Hematopoietic multipotent progenitor cell treated with erythropoietin and hydrocortisone succinate and interleukin-3 and kit ligand, for 17 days (in vitro differentiated cells): Measurements from ENCODE around the gene SEMA3C.

Source experiments
- DNase-seq: peaks from one replicate; pipeline ENCODE4 v3.0.0-alpha.2; 2015; ENCODE audit warnings: low spot score

SEMA3C gene

DNA sequence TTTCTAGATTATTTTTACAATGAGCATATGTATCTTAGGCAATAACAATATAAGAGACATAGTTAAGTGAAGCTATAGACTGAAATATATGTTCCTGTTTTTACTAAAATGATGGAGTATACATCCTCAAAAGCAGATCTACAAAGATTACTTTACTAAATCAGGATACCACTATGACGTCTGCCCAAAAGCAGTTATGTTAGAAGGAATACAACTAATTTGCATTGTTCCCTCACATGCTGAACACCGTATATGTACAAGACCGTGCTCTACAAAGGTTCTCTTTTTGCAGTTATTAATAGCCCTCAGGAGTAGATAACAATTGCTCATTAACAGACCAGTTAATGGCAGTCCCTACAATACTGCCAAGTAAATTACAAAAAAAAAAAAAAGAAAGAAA is 143.0 kb downstream of the SEMA3C start:
- DNase-seq: no peak

DNA sequence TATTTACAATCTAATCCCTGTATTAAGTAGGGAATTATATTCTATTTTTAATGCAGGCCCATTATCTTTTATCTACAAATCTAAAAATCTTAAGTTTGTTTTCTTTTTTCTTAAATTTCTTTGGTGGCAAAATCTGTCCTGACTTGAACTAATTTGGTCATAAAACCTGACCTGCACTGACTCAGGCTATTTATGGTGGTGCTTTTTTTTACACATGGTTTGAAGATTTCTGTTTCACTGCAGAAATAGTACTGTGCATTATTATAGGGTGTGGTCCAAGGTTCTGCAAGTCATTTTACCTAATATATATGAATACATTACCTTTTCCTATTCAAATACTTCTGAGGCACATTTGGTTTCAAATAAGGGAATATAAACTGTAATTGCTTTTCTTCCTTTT is 143.4 kb downstream of the SEMA3C start:
- no peak for DNase-seq

DNA sequence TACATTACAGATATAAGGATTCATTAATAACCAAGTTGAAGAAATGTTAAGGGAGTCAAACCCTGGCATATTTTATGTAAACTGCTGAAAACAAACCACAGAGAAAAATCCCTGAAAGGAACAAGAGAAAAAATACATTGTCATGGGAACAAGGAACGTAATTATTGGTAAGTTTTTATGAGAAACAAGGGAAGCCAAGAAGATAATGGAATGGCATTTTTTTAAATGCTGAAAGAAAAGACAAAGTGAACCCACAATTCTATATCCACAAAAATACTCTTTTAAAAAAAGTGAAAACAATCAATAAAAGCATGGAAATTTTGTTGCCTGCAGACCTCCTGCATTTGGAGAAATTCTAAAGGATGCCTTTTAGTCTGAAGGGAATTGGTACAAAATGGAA is 144.0 kb downstream of the SEMA3C start:
- no peak for DNase-seq

DNA sequence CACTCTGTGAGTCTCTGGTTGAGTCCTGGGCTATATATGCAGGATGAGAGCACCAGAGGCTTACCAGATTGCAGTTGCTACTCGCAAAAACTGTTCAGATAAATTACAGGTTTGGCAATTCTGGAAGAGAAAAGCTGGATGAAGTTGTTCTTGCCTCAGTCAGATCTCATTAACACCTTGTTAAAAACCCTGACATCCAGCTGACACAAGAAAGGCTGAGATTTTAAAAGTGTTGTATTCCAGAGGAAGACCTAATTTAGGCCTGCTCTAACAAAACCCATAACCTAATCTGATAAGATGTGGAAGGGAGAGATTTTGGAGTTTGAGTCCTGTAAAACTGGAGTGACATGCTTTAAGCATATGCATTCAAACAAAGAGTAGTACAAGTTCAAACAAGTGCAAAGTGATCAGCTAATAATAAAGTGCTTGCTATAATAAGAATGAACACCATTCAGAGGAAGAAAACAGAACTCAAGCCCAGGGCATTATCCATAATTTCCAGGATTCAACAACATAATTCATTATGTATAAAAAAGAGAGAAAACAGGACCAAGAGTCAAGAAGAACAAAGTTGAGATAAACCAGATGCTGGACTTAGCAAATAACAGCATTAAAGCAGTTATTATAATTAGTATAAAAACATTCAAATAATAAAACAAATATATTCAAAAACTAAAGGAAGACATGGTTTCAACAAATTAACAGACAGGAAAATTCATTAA is 144.9 kb downstream of the SEMA3C start:
- no peak for DNase-seq

DNA sequence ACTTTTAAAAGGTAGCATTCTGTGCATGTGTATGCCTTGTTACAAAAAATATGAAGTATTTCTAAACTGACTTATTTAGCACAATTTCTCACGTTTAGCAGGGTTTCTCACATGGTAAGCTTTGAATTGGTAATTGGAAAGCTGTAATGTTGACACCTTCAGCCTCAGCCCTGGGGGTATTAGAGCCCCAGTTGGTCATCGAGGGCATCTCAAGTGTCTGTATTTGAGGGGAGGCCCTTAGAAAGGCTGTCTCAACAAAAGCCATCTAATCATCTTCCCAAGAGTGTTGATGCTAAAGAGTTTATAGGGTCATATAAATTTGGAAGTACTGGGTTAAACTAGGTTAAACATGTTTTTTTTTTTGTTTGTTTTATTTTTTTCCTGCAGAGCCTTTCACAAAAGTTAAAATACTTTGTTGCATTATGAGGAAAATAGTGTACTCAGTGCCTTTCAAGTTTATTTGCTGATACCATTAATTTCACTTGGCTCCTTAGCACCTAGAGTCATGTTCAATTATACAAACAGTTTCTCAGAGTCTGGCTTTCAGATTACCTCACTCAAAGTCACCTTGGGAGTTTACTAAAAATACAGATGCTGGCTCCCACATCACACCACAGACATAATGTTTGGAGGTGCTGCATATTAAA is 146.4 kb downstream of the SEMA3C start:
- no peak for DNase-seq

DNA sequence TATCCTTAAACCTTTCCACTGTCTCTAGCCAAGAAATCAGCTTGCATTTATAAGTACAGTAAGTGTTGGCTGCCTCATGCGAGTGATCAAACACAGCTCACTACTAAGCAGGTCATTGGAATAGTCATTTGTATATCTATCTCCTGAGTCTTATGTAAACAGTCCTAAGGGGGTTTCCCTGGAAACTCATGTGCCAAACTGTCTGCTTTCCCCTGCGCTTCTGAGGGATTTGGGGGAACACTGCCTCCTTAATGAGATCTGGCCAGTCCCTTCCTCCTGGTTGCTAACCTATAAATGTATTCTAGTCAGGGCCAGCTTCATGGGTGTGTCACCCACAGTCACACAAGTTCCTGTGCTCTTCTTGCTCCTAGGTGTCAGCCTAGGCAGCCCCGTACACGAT is 147.3 kb downstream of the SEMA3C start:
- no peak for DNase-seq

DNA sequence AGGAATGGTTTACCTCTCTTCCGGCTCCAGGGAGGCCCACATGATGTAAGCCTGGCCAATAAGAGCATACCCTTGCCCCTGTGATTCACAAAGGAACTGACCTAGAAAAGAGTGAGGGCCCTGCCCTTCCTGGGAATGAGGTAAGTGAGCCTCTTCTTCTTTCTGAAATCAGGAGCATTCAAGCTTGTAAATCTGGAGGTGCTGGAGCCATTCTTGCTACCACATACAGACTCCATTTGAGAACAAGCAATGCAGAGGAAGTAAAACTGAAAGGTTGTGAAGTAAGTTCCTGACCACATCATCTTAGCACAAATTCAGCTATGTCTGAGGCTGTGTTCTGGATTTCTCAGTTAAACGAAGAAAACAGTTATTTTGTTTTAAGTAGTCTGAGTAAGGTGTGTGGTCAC is 148.2 kb downstream of the SEMA3C start:
- no peak for DNase-seq

DNA sequence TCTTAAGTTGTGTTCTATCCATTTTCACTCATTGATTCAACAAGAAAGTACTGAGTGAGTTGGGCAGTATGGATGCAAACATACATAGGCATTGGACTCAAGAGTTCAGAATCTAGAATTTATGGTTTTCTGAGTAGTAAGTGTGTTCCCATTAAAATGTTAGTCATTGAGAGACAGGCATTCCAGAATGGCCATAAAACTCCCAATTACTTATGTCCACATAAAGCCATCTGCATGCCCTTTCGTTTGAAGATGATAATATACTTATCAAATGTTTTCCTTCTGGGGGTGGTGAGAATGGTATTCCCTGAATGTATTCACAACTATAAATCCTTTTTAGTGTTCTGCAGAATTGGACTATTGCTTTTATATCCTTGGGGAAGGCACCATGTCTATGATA is 148.8 kb downstream of the SEMA3C start:
- no peak for DNase-seq

DNA sequence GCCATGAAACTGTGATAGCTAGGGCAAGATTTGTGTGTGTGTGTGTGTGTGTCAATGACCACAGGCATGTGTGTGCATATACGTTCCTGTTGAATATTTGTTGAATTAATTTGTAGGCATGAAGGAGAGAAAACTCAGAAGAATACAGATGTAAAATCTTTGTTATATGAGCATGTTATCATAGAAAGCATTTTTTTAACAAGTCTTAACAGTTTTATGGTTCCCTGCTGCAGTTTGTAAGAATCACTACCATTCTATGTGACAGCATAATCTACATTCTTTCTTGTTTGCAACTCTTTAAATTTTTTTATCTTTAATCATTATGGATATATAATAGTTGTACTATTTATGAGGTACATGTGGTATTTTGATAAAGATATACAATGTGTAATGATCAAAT is 150.1 kb downstream of the SEMA3C start:
- DNase-seq: no peak

DNA sequence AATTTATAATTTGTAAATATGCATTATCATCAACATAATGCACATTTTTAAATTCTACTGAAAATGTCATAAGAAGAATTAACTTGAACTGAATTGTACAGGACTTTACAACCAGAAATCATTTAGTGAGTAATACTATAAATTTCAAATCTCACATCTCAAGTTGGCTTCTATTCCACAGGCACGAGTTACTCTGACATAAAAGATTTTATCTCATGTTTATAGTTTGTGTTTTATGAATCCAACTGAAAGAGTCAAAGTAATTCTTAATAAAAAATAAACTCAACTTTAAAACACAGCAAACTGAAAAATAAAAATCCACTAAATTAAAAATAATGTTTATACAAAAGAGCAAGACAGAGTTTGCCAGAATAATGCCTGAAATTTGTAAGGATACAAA is 151.2 kb downstream of the SEMA3C start:
- DNase-seq: no peak

DNA sequence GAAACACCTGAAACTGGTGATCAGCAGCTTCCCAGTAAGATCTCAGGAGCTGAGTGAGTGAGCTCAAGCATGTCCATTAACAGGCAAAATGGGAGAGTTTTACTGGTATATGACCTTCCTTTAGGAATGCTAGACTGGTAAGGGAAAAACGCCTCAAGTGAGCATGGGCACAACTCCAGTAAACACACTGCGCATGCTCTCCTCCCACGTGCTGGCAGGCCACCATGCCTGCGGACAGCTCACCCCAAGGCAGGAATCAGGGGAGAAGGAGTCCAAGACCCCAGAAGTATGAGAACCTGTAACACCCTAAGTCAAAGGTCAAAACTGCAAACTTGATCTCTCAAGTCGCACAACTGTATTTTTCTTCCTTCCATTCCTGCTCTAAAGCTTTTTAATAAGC is 152.1 kb downstream of the SEMA3C start:
- DNase-seq: no peak

DNA sequence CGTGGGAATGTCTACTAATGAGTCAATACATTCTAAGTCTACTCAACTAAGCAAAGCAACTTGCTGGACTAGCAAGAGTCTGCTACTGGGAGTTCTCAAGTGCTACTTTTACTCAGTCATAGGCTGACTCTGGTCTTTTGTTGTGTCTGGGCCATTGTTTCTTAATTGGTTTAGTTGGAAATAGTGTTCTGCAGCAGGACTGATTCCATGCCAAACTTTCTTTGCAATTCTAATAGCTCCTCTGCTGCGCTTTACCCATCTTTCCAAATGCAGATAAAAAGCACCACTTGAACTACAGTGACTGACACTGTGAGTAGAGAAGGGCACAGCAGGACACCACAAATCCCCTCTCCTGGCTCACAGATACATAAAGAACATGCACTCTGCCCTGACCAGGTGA is 154.7 kb downstream of the SEMA3C start:
- no peak for DNase-seq

DNA sequence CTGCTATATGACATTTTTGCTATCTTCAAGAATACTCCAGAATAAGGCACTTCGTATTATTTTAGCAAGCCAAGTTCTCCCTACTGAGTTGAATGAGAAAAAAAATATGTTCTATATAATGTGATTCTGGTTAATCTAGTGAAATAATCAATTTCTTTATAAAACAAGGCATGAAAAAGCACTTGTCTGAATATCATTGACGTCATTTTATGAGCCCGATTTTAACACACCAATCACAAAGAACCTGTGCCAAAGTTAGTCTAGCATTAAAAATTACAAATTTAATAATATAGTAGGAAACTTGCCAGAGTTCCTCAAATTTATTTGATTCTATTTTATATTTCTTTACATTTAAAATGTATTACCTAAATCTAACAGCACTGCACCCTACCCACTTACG is 155.1 kb downstream of the SEMA3C start:
- no peak for DNase-seq

DNA sequence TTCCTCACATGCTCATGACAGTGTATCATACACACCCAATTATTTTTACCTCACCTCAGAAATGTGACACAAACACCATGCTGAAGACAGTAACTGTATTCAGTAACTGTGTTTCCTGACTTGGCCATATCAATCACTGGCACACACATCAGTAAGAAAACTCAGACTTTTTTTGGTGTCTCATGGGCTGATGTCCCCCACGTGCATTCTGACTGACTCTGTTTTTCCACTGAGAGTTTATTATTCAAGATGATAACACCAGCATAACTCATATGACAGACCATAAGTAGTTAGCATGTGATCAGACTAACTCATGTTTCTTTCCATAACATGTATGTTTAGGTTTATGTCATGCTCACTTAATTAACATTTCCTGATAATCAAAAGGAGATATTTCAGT is 155.6 kb downstream of the SEMA3C start:
- no peak for DNase-seq

DNA sequence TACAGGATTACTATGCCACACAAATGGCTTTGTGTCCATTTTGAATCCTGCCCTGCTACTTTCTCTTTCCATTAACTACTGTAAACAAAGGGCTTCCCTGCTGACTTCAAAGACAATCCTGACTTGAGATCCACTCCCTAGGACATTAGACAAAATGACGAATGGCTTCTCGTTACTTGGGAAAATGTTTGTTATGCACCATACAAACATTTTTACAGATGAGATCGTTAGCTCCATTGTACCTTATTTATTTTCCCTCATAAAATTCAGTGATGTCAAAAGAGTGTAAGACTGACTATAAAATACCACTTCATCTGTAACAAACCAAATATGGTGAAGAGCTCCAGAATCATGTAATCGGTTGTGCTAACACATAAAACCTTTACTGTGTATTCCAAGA is 158.6 kb downstream of the SEMA3C start:
- no peak for DNase-seq

DNA sequence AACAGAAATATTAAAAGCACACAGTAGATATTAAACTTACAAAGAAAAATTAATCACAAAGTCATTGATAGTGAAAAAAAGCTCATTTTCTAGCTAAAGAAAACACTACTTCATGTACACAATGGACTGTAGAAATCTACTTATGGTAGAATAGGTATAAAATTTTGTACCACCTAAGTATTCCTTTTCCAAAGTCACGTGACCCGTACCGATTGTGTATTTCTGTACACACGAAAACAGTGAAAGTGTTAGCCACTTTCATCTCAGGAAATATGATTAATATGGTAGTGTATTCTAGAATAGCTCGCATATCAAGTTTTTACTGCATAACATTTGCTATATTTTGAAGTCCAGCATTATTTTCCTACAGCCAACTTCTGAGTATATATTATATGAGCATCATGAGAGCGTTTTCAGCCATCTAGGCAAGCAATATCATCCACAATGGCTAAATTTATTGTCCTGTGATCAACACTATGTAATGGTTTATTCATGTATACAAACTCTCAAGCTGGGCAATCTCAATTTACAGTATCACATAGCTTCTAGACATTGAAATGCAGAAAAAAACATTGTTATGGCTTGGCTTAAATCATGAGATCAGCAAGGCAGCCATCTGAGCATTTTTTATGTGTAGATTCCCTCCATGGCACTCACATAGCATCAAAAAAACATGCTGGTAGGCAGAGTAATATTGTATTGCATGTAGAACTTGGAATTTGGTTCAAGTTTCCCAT is 165.7 kb downstream of the SEMA3C start:
- DNase-seq: no peak

DNA sequence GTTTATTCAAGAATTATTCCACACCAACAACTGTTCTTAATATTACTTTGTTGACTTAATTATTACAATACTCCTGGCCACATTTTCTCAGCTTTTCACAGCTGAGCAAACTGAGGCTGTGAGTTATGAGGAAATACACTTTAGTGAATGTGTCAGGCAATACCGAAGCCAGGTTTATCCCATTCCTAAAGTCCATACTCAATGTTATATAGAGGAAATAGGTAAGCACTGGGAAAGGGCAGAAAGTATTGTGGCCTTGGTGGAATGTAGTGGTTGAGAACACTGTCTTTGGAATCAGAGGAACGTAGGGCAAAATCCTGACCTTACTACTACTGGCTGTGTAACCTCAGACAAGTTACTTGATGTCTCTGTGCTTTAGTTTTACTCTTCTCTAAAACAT is 169.6 kb downstream of the SEMA3C start:
- DNase-seq: no peak

DNA sequence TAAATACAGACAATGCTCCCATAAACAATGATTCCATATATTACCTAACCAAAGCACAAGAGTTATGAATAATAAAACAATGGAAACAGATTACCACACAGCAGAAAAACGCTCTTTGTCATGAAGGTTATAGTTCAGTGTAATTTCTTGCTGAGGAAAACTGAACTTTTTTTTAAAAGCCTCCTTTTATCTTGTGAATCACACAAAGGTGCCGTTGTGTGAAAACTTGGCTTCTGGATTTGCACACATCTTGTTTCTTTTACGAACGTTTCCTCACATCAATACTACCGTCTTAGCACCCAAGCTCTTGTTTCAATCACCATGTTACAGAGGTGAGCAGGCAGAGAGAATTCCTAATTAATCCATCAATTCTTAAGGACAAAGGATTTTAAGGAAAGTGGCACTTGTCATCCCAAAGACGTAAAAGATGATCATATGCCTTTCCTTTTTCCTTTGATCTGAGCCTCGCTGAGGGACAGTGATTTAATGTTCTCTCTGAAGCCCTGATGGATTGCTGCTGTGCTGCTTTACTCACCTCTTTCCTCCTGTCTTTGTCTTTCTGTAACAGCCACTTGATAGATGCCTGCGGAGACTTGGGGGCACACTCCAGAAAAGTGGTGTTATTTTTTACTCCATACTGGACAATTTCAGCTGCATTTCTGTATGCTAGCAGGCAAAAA is 170.3 kb downstream of the SEMA3C start:
- DNase-seq: no peak

DNA sequence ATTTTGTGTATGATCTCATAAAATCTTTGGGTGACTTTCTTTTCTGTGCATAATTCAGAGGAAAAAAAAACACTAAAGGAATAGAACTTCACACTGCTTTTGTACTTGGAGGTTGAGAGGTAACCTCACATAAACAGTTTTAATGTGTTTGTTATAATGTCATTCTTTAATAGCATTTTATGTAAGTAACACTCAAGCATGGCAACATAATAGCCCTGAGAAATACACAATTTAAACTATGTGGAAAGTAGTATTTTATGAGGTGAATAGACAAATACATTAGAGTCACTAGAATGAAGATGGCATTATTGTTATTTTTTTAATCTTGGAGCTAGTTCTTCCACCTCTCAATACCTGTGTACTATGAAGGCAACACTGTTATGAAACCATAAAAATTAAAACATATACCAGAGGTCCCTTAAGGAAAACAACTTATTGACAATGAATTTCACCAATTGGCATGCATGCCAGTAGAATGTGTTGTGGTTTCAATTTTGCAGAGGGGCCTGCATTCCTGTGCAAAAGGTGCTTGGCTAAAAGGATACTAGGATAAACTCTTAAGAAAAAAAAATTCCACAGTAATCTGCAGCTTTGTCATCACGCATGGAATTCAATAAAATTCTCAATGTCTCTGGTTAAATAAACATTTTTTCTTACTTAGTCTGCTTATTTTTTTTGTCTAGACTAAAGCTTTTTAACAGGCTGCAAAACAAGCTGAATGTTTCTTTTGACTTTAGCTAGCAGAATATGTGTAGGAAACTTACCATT is 177.9 kb downstream of the SEMA3C start:
- DNase-seq: no peak

DNA sequence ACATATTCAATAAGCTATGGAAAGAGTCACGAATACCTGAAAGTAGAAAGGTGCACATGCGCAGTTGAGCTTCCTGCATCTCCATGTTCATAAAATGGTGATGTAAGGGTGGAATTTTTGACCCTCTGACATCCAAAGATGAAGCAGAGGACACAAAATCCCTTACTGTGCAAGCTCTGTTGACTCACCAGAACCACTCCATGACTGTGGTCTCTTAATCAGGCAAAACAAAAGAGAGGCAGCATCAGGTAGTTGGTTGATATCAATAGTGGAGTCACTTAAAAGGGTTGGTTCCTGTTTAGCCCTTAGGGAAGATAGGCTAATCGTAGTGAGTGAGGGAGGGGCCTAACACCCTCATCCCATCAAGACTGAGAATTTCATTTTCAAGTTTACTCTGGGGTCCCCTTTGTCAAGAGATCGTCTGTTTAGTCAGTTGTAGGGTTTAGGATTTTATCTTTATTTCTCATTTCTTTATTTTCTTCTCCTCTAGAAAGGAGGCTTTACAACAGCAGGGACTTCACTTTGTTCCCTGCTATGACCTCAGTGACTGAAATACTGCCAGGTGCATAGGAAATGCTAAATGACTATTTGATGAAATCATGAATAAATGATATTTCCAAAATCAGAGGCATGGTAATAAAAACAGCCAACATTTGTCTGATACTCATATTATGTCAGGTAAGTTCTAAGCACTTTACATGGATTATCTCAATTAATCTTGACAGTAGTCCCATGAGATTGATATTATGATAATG is 182.3 kb downstream of the SEMA3C start:
- no peak for DNase-seq

DNA sequence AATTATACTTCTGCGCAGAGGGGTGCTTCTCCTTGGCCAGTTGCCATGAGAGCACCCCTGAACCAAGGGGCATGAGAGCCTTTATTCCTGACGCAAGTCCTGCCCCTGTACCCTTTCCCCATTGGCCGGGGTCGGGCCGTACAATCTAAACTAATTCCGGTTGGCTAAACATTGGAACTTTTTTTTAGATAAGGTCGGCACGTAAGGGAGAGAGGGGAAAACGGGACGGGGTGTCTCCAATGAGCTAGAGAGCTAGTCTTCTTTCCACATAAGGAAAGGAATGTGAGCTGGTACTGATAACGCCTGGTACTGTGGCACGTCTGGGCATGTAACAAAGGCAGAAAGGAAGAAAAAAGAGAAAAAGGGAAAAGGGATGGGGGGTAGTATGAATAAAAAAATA is 183.5 kb downstream of the SEMA3C start:
- no peak for DNase-seq
